SIG-M5 treated with dmso at 0.1 percent for 504 hours (cell line): ENCODE data around the gene LAMB1.

Source experiments
- DNase-seq: peaks from one replicate; lab custom pipeline; 2025; ENCODE audit not compliant: unreplicated experiment; lab: John Stamatoyannopoulos, UW

The LAMB1 gene

GRCh38 chr7:107949443-107949935 lies 53.5 kb downstream of the LAMB1 start:
- no peak for DNase-seq

- DNase-seq, result peak; percentile 10
Observed at GRCh38 chr7:107948645-107949442, 54.1 kb downstream of the LAMB1 start.

GRCh38 chr7:107946881-107947280 lies 56.1 kb downstream of the LAMB1 start:
- no peak for DNase-seq

GRCh38 chr7:107946451-107946850 lies 56.5 kb downstream of the LAMB1 start:
- no peak for DNase-seq

DNA sequence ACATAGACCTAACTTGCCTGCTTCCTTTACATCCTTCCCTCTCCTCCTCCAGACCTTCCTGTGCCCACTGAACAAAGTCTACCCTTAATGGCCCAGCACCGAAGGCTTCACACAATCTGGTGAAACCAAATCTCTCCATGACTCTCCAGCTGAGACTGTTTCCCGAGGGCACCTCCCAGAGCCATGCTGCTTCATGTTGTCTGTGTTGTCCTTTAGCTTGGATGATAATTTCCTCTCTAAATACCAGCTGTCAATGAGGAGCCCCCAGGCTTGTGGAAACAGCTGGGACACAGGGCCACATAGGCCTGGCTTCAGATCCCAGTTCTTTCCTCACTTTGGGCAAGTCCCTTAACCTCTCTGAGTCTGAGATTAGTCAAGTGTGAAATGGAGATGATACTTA lies 57.6 kb downstream of the LAMB1 start:
- no peak for DNase-seq

GRCh38 chr7:107944411-107945169 lies 58.4 kb downstream of the LAMB1 start:
- no peak for DNase-seq

DNA sequence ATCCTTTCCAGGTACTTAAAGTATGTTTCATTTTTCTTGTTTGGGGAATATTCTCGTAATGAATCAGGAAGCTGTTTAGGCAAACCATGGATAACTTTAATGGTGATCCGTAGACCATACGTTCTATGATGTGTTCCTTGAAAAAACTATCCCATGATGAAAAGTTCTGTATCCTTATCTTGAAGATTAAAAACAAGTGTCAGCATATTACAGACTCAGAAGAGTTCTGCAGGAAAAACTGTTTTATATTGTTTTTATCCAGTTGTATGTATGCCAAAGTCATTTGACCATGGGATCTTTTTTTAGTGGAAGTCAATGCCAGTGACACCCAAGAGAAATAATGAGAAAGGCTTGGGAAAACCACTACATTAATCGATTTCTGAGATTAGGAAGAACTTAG lies 59.9 kb downstream of the LAMB1 start:
- DNase-seq, result no peak

DNA sequence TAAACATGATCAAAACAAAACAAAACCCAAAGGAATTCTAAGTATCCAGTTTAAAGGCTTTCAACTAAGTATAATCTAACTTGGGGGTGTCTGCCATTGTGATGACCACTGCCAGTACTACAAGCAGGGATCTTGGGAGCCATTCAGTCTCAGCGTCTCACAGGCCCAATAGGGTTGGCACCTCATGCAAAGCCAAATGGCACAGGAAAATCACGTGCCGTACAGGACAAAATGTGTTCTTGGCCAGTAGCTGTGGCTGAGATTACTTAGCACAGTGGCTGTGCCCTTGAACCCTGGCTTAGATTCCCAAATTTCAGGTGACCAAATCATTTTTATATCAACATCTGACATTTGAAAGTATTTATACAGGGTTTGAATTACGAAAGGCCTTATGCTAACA lies 62.0 kb downstream of the LAMB1 start:
- DNase-seq, result no peak

DNA sequence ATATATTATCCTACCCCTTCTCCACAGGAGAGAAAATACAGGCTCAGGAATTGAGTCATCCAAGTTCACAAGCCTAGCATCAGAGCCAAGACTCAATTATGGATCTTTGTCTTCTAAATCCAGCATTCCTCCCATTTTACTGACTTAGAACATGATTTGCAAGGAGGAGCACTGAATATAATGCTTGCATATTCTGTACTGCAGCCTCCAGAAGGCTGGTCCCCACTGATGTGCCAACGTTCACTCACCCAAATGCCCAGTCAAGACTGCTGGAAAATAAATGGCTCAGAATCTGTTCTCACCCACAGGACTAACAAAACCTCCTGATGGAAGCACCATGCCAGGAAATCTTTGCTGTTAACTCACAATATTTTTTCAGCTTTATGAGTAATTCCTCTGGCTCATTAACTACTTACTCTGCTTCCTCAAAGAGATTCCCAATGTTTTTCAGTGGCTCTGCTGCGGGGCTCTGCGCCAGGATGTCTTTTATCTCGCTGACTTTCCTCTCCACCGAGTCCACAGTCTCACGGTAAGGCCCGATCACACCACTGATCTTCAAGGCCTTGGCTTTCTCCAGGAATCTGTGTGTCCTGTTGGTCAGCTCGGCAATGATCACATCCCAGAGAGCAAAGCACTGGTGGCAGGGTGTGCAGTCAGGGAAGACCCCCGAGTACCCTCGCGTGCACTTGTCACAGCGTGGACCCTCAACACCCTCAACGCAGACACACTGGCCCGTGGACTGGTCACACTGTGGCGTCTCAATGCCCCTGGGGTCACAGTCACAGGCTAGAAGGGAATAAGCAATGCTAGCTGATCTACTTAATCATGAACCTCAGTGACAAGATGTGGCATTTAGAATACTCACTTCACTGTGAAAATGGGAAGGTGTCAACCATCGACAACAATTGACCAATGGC lies 63.1 kb downstream of the LAMB1 start:
- no peak for DNase-seq

- DNase-seq, result no peak
Observed at GRCh38 chr7:107938456-107939250, 64.3 kb downstream of the LAMB1 start.

DNA sequence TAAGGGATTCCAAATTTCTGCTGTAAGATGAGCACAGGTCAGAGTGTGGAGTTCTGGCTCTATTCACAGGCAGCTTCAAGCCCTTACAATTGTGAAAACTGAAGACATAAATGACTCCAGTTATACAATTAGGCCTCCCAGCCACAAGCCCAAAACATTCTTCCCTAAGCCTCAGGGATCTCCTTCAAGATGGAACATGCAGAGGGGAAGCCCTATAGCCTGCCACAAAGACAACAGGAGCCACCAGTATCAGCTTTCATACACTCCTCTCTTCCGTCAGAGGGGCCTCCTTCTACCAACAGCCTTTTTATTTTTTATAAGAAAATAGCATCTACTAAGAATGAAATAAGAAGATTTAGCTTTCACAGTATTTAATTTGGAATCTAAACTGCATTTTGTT lies 65.4 kb downstream of the LAMB1 start:
- DNase-seq, result no peak

DNA sequence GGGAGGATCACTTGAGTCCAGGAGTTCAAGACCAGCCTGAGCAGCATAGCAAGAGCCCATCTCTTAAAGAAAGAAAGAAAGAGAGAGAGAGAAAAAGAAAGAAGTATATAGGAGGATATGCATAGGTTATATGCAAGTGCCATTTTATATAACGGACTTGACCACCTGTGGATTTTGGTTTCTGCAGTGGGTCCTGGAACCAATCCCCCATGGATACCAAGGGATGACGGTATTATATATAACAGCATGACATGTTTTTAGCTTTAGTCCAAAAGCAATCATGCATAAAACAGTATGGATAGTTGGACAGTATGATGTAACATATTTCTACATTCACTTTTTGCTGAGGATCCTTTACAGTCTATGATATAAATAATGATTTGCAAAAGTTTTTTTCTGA lies 66.6 kb downstream of the LAMB1 start:
- DNase-seq, result no peak

- DNase-seq, result no peak
Observed at GRCh38 chr7:107934991-107935770, 67.8 kb downstream of the LAMB1 start.

- DNase-seq, result no peak
Observed at GRCh38 chr7:107933386-107934013, 69.5 kb downstream of the LAMB1 start.

- no peak for DNase-seq
Observed at GRCh38 chr7:107932805-107933204, 70.2 kb downstream of the LAMB1 start.

DNA sequence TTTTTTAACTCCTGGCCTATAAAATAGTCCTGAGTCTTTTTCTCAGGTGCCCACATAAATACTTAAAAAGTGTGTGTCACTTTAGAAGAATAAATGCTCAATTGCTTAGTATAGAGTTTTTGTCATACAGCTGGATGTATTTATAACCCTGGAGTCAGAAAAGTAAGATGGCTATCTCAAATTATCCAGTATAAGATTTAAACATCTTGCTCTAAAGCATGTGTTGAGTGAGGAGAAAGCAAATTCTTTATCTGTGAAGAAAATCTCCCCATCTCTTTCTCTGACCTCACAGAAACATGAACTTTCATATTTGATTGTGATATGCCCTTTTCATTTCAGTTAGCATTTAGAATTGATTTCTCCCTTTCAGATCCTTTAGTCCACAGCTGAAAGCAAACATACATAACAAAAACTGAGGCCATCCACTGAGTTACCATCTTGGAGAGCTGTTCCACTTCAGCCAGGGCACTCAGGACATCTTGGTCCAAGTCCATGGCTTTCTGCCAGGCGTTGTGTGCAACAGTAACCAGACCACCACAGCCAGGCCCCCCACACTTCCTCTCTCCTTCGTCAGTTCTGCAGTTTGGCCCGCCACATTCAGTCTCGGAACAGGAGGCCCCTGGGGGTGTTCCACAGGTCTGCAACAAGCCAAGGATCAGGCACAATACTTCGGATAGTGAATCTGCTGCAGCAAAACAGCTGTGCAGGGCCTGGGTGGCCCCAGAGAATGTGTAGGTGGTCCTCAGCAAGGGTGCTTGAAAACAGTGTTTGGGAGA lies 71.0 kb downstream of the LAMB1 start:
- DNase-seq, result no peak

GRCh38 chr7:107926481-107926880 lies 76.5 kb downstream of the LAMB1 start:
- no peak for DNase-seq

DNA sequence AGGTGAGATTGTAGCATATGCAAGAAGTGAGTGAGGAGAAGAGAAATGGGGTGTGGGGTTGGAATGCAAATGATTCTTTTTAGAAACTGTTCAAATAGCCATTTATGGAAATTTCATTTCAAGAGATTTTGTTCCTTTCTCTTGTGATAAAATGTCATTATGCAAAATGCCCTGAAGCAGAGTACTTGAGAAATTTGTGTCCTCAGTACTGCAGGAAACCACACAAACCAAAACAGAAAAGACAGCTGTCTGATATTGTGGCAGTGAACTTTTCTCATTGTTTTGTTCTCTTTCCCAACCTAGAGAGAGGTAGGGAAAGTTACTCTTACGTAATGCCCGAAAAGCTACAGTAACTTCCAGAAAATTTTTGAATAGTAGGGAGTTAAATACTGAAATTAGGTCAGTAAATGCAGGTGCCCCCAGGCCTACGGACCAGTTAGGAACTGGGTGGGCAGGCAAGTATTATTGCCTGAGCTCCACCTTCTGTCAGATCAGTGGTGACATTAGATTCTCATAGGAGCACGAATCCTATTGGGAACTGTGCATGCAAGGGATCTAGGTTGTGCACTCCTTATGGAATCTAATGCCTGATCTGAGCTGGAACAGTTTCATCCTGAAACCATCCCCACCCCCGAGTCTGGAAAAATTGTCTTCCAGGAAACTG lies 78.0 kb downstream of the LAMB1 start:
- peak; percentile 21 for DNase-seq
